H1 (cell line): ENCODE results near the gene CCDC74A. TPM values are rescaled to one million over a fixed set of nuclear protein-coding genes. Genes with fewer than 3 reads are reported as not detected.

ENCODE experiments used
- CTCF ChIA-PET: fragments of 300-600 bp; sonication (Branson Sonifier 250); formaldehyde crosslinking; loops from one replicate; lab custom pipeline; 2021; ENCODE audit not compliant: partially characterized antibody; lab: Charles Lee
- POLR2A ChIA-PET: fragments of 300-600 bp; sonication (Branson Sonifier 250); formaldehyde crosslinking; loops from one replicate; lab custom pipeline; 2021; ENCODE audit warnings: inconsistent platforms; ENCODE audit not compliant: partially characterized antibody; lab: Charles Lee
- DNase-seq, 2 experiments: peaks; one replicate each; pipeline versions ENCODE4 v3.0.0 to v3.0.0-alpha.2; 2010 to 2022; ENCODE audit warnings: low spot score in 2 of 2, low read depth in 1 of 2, mixed read lengths in 1 of 2
- FAIRE-seq: peaks from 2 replicates; lab custom pipeline; 2011; peaks lifted over from hg19 to GRCh38; lab: Jason Lieb, UNC
- H2AFZ ChIP-seq: 2 replicates; pipeline ENCODE4 v1.8.1; 2012; ENCODE audit warnings: low read length, inconsistent platforms
- H2AK5ac ChIP-seq: 2 replicates; pipeline ENCODE4 v1.6.1; 2013; ENCODE audit warnings: low read depth, low read length
- H2BK120ac ChIP-seq: replicated peaks from 2 replicates; pipeline ENCODE3; 2013; ENCODE audit warnings: low read depth, low read length, inconsistent platforms
- H2BK12ac ChIP-seq: 2 replicates; pipeline ENCODE4 v1.6.1; 2013; ENCODE audit warnings: low read depth, low read length
- H2BK15ac ChIP-seq: 2 replicates; pipeline ENCODE4 v1.6.1; 2013; ENCODE audit warnings: low read length
- H2BK20ac ChIP-seq: 2 replicates; pipeline ENCODE4 v1.6.1; 2013; ENCODE audit warnings: low read length
- H2BK5ac ChIP-seq: 2 replicates; pipeline ENCODE4 v1.6.1; 2013; ENCODE audit warnings: low read depth, low read length
- H3K14ac ChIP-seq: 2 replicates; pipeline ENCODE4 v1.6.1; 2013; ENCODE audit warnings: inconsistent platforms; ENCODE audit not compliant: insufficient read length
- H3K18ac ChIP-seq: 2 replicates; pipeline ENCODE4 v1.6.1; 2013; ENCODE audit warnings: low read length; ENCODE audit errors: extremely low read depth
- H3K23ac ChIP-seq: 2 replicates; pipeline ENCODE4 v1.6.1; 2013; ENCODE audit warnings: inconsistent platforms; ENCODE audit not compliant: insufficient read length
- H3K23me2 ChIP-seq: 2 replicates; pipeline ENCODE4 v1.6.1; 2013; ENCODE audit warnings: low read depth, low read length
- H3K27ac ChIP-seq: 2 replicates; pipeline ENCODE4 v1.6.1; 2011; ENCODE audit warnings: low read depth, low read length, inconsistent platforms
- H3K27me3 ChIP-seq, 4 experiments: replicated peaks in 1 of 4; 1 replicate in 1 of 4; 2 replicates in 3 of 4; pipeline versions ENCODE4 v1.6.1 to v1.8.1; 2011 to 2013; ENCODE audit warnings: low read length in 3 of 4, mild to moderate bottlenecking in 3 of 4, inconsistent platforms in 2 of 4, mixed read lengths in 2 of 4, moderate library complexity in 1 of 4; ENCODE audit not compliant: control insufficient read depth in 3 of 4, insufficient read depth in 3 of 4; ENCODE audit errors: extremely low read depth in 1 of 4
- H3K36me3 ChIP-seq, 4 experiments: 2 replicates each; pipeline versions ENCODE4 v1.6.1 to v1.8.1; 2011 to 2013; ENCODE audit warnings: mild to moderate bottlenecking in 4 of 4, low read length in 3 of 4, moderate library complexity in 2 of 4, control low read depth in 1 of 4, inconsistent platforms in 1 of 4; ENCODE audit not compliant: insufficient read depth in 4 of 4, control insufficient read depth in 2 of 4
- H3K4ac ChIP-seq: replicated peaks from 2 replicates; pipeline ENCODE3; 2013; ENCODE audit warnings: low read length, low read depth, mixed read lengths, inconsistent platforms; ENCODE audit not compliant: insufficient read length
- H3K4me1 ChIP-seq, 4 experiments: replicated peaks in 1 of 4; 1 replicate in 1 of 4; 2 replicates in 3 of 4; pipeline versions ENCODE4 v1.6.1 to v1.8.1; 2011 to 2013; ENCODE audit warnings: low read length in 3 of 4, inconsistent platforms in 2 of 4, mixed read lengths in 1 of 4; ENCODE audit not compliant: insufficient read depth in 4 of 4, control insufficient read depth in 3 of 4
- H3K4me2 ChIP-seq, 2 experiments: 2 replicates each; pipeline versions ENCODE4 v1.6.1 to v1.8.1; 2011 to 2013; ENCODE audit warnings: low read depth in 2 of 2, low read length in 2 of 2, control low read depth in 1 of 2, inconsistent platforms in 1 of 2, mild to moderate bottlenecking in 1 of 2; ENCODE audit not compliant: insufficient read depth in 1 of 2
- H3K4me3 ChIP-seq, 4 experiments: fragments of 200-600, 300-600 bp in 1 of 4; sonication (generic), shearing (Covaris generic), sonication (Bioruptor Twin) in 1 of 4; 2 replicates each; pipeline versions ENCODE4 v1.5.1 to v1.8.1; 2011 to 2016; ENCODE audit warnings: low read length in 4 of 4, low read depth in 3 of 4, control low read depth in 2 of 4, inconsistent platforms in 2 of 4, mild to moderate bottlenecking in 2 of 4, mixed read lengths in 1 of 4, moderate library complexity in 1 of 4; ENCODE audit not compliant: insufficient read depth in 2 of 4; ENCODE audit errors: extremely low read depth in 1 of 4
- H3K56ac ChIP-seq: replicated peaks from 2 replicates; pipeline ENCODE3; 2013; ENCODE audit warnings: low read depth, mild to moderate bottlenecking, mixed read lengths, low read length, inconsistent platforms; ENCODE audit not compliant: insufficient read length
- H3K79me1 ChIP-seq: 2 replicates; pipeline ENCODE4 v1.6.1; 2013; ENCODE audit warnings: low read depth, low read length, control low read depth
- H3K79me2 ChIP-seq, 2 experiments: 2 replicates each; pipeline versions ENCODE4 v1.6.1 to v1.8.1; 2012 to 2013; ENCODE audit warnings: low read length in 2 of 2, mild to moderate bottlenecking in 2 of 2, inconsistent platforms in 1 of 2; ENCODE audit not compliant: insufficient read depth in 2 of 2, control insufficient read depth in 1 of 2
- H3K9ac ChIP-seq, 4 experiments: replicated peaks in 1 of 4; 1 replicate in 1 of 4; 2 replicates in 3 of 4; pipeline versions ENCODE4 v1.6.1 to v1.8.1; 2011 to 2013; ENCODE audit warnings: low read depth in 3 of 4, low read length in 3 of 4, control low read depth in 2 of 4, mild to moderate bottlenecking in 2 of 4, moderate library complexity in 2 of 4, inconsistent platforms in 1 of 4; ENCODE audit errors: extremely low read depth in 1 of 4
- H3K9me3 ChIP-seq, 2 experiments: 2 replicates each; pipeline versions ENCODE4 v1.6.1 to v1.8.1; 2012 to 2013; ENCODE audit warnings: mild to moderate bottlenecking in 2 of 2, moderate library complexity in 2 of 2, control low read depth in 1 of 2, inconsistent platforms in 1 of 2, low read depth in 1 of 2, low read length in 1 of 2, mixed read lengths in 1 of 2; ENCODE audit not compliant: insufficient read depth in 2 of 2
- H4K20me1 ChIP-seq, 2 experiments: replicated peaks in 1 of 2; 2 replicates each; pipeline versions ENCODE3 to v1.8.1; 2011 to 2013; ENCODE audit warnings: inconsistent platforms in 2 of 2, low read length in 2 of 2, mild to moderate bottlenecking in 1 of 2; ENCODE audit not compliant: insufficient read depth in 2 of 2, control insufficient read depth in 1 of 2
- H4K5ac ChIP-seq: 2 replicates; pipeline ENCODE4 v1.6.1; 2013; ENCODE audit warnings: low read length, low read depth, mixed read lengths, inconsistent platforms; ENCODE audit not compliant: insufficient read length
- H4K8ac ChIP-seq: 2 replicates; pipeline ENCODE4 v1.8.0; 2013; ENCODE audit warnings: mild to moderate bottlenecking, moderate library complexity, low read length, inconsistent platforms; ENCODE audit not compliant: insufficient read depth; ENCODE audit errors: extremely low read depth
- H4K91ac ChIP-seq: replicated peaks from 2 replicates; pipeline ENCODE3; 2013; ENCODE audit warnings: low read length, mixed read lengths, inconsistent platforms; ENCODE audit not compliant: insufficient read length
- ASH2L ChIP-seq: fragments of 200-600, 300-600 bp; sonication (generic); IDR thresholded peaks from one replicate; pipeline ENCODE4 v1.7.1; 2017; ENCODE audit warnings: low read length
- CHD1 ChIP-seq: IDR thresholded peaks from 2 replicates; pipeline ENCODE4 v1.6.1; 2012; ENCODE audit warnings: low read depth, low read length, improper control_type of control experiment
- EZH2 ChIP-seq: fragments of 200-600 bp; sonication (generic); IDR thresholded peaks from 2 replicates; pipeline ENCODE4 v1.7.1; 2012; ENCODE audit warnings: low read depth, mild to moderate bottlenecking, moderate library complexity, low read length, inconsistent platforms; ENCODE audit not compliant: severe bottlenecking
- GABPA ChIP-seq: IDR thresholded peaks from 2 replicates; pipeline ENCODE4 v1.6.1; 2011; ENCODE audit warnings: mild to moderate bottlenecking, low read length, moderate library complexity, borderline replicate concordance; ENCODE audit not compliant: insufficient read depth
- WGBS, 2 experiments: shearing (Covaris generic) in 1 of 2; methylation state at CpG; one replicate each; pipeline versions ENCODE4 v1.1.6 to v1.1.7; 2013 to 2015; ENCODE audit warnings: low lambda C conversion rate in 2 of 2, mixed read lengths in 2 of 2, inconsistent platforms in 1 of 2, low coverage in 1 of 2, missing lambda C conversion rate in 1 of 2; ENCODE audit not compliant: insufficient replicate concordance in 2 of 2, insufficient coverage in 1 of 2, insufficient read length in 1 of 2; ENCODE audit errors: extremely low coverage in 1 of 2, missing lambda C conversion rate in 1 of 2; 5-methylcytosine and 5-hydroxymethylcytosine counted together
- polyA plus RNA-seq, 7 experiments: library from polyadenylated mRNA; depleted of rRNA in 3 of 7; stranded (reverse) in 5 of 7; unstranded in 2 of 7; fragments of >200 nt in 5 of 7; fragments of 200-250 nt in 2 of 7; gene quantifications; 1 replicate in 5 of 7; 2 replicates in 1 of 7; 4 replicates in 1 of 7; pipeline versions ENCODE4 v1.2.1 to v1.2.3, GENCODE V29; 2011 to 2013; ENCODE audit warnings: missing spikeins in 2 of 7, mixed read lengths in 2 of 7
- total RNA-seq: library from RNA; stranded (reverse); fragmentation: NEBNext Ultra II Directional; extraction: Animal tissue kit (Norgen Biotek cat#: 25700); gene quantifications from 2 replicates; pipeline ENCODE4 v1.2.1, GENCODE V29; 2021

Gene CCDC74A
- total and polyA plus RNA-seq, 2 of the 8 experiments (the other 6 are each of a cell fraction or from before 2014, with no cell fraction given) = 18.1 to 21.0 TPM

- no peak for FAIRE-seq
- CTCF ChIA-PET = no interaction called here
- H3K23me2 ChIP-seq = no peaks in the 10 kb centered on the region
- H3K23ac ChIP-seq = no peak overlapping the region
- H3K14ac ChIP-seq = no peak overlapping the region
- no peak overlapping the region for H3K4me2 ChIP-seq
- H4K5ac ChIP-seq = no peak overlapping the region
- H3K56ac ChIP-seq = no peak overlapping the region
- no peaks in the 10 kb centered on the region for H3K27me3 ChIP-seq
- WGBS, 2 experiments = 93% methylated on average over 5 of the region's 5 CpGs; no CpG with 5 or more reads in 1 of the 2 experiments
- no peaks in the 10 kb centered on the region for H3K36me3 ChIP-seq
- POLR2A ChIA-PET = no interaction called here
- H3K4ac ChIP-seq = no peak overlapping the region
- no peak overlapping the region for H2AK5ac ChIP-seq
- H3K79me2 ChIP-seq = no peaks in the 10 kb centered on the region
- no peak for DNase-seq
- H3K4me3 ChIP-seq = no peak overlapping the region
- no peak overlapping the region for H4K91ac ChIP-seq
- no peaks in the 10 kb centered on the region for H3K9me3 ChIP-seq
- no peak overlapping the region for H2BK12ac ChIP-seq
- no peak overlapping the region for H2BK15ac ChIP-seq
- H2BK120ac ChIP-seq = no peak overlapping the region
- H4K8ac ChIP-seq = no peak overlapping the region
- H3K79me1 ChIP-seq = no peaks in the 10 kb centered on the region
- no peak overlapping the region for H3K18ac ChIP-seq
- H2AFZ ChIP-seq = no peak overlapping the region
- no peaks in the 10 kb centered on the region for H4K20me1 ChIP-seq
- no peak overlapping the region for H3K27ac ChIP-seq
- H3K4me1 ChIP-seq = no peaks in the 10 kb centered on the region
- H3K9ac ChIP-seq = no peak overlapping the region
- H2BK5ac ChIP-seq = no peak overlapping the region
- H2BK20ac ChIP-seq = no peak overlapping the region
- TF ChIP-seq EZH2 = no peak
- no peak for TF ChIP-seq ASH2L
- TF ChIP-seq CHD1 = no peak
- TF ChIP-seq GABPA = no peak
Measured at GRCh38 chr2:131566371-131566770, 38.7 kb downstream of the CCDC74A start.
